ENCODE data around the gene SSNA1. TPM values are rescaled to one million over a fixed set of nuclear protein-coding genes. Genes with fewer than 3 reads are reported as not detected.

SSNA1 gene
- polyA plus RNA-seq = 7.4 and 25.2 TPM in 2 replicates

GRCh38 chr9:137188490-137189296 lies at the start of gene SSNA1, which contains the start of gene ANAPC2:
Gene SSNA1 (plus strand): TSS chr9:137188676. CDS start chr9:137188727, 51 bp downstream.
Gene ANAPC2 (minus strand): TSS chr9:137188560. CDS start chr9:137188532, 28 bp downstream.

GRCh38 chr9:137138722-137139467 lies 49.6 kb upstream of the SSNA1 start, which contains the start of gene GRIN1:
Gene GRIN1 (plus strand): TSS chr9:137139154. CDS start chr9:137139487, 333 bp downstream.

GRCh38 chr9:137169896-137170358 lies 18.5 kb upstream of the SSNA1 start, which contains the start of gene LRRC26:
Gene LRRC26 (minus strand): TSS chr9:137170051. CDS start chr9:137169943, 108 bp downstream.

GRCh38 chr9:137200311-137201204 lies 12.1 kb downstream of the SSNA1 start, which contains the start of gene TPRN:
Gene TPRN (minus strand): TSS chr9:137200741. CDS start chr9:137200711, 30 bp downstream.

GRCh38 chr9:137205126-137206069 lies 16.9 kb downstream of the SSNA1 start, which contains the start of the genes NDOR1 and TMEM203:
Gene NDOR1 (plus strand): TSS chr9:137205700. CDS start chr9:137205778, 78 bp downstream.
Gene TMEM203 (minus strand): TSS chr9:137205648. CDS start chr9:137205414, 234 bp downstream.

GRCh38 chr9:137222190-137223077 lies 34.0 kb downstream of the SSNA1 start, which contains the start of gene RNF208:
Gene RNF208 (minus strand): TSS chr9:137222240. CDS start chr9:137221212, 1,028 bp downstream.

GRCh38 chr9:137224830-137225694 lies 36.6 kb downstream of the SSNA1 start, which contains the start of gene CYSRT1:
Gene CYSRT1 (plus strand): TSS chr9:137225174. CDS start chr9:137225622, 448 bp downstream.

GRCh38 chr9:137227054-137227852 lies 38.8 kb downstream of the SSNA1 start, which contains the start of gene RNF224:
Gene RNF224 (plus strand): TSS chr9:137227502. CDS start chr9:137228336, 834 bp downstream.

GRCh38 chr9:137230705-137231371 lies 42.4 kb downstream of the SSNA1 start, which contains the start of gene SLC34A3:
Gene SLC34A3 (plus strand): TSS chr9:137230901. CDS start chr9:137231703, 802 bp downstream.

Other genes starting within 250 kb of the SSNA1 start
- gene FBXW5, start 243.9 kb upstream of the SSNA1 start, polyA plus RNA-seq = 0.56 and 2.2 TPM in 2 replicates
- gene C8G, start 243.4 kb upstream of the SSNA1 start, polyA plus RNA-seq = 0.90 TPM in 1 of 2 replicates, not detected in the other
- gene LCN12, start 236.4 kb upstream of the SSNA1 start, polyA plus RNA-seq = not detected in 2 replicates
- 67.9 and 135 TPM in 2 replicates for gene PTGDS, start 211.2 kb upstream of the SSNA1 start, polyA plus RNA-seq
- gene LCNL1, start 205.7 kb upstream of the SSNA1 start, polyA plus RNA-seq = not detected in 2 replicates
- gene PAXX, start 196.3 kb upstream of the SSNA1 start, polyA plus RNA-seq = 4.7 TPM in 2 replicates
- not detected in 2 replicates for gene CLIC3, start 192.1 kb upstream of the SSNA1 start, polyA plus RNA-seq
- gene ABCA2, start 160.4 kb upstream of the SSNA1 start, polyA plus RNA-seq = 0.60 and 0.74 TPM in 2 replicates
- not detected in 2 replicates for gene FUT7, start 156.6 kb upstream of the SSNA1 start, polyA plus RNA-seq
- gene NPDC1, start 142.5 kb upstream of the SSNA1 start, polyA plus RNA-seq = 10.3 and 19.0 TPM in 2 replicates
- gene ENTPD2, start 134.6 kb upstream of the SSNA1 start, polyA plus RNA-seq = not detected in 2 replicates
- 0.24 TPM in 1 of 2 replicates, not detected in the other for gene SAPCD2, start 118.1 kb upstream of the SSNA1 start, polyA plus RNA-seq
- not detected in 2 replicates for gene UAP1L1, start 111.2 kb upstream of the SSNA1 start, polyA plus RNA-seq
- 5.7 and 15.4 TPM in 2 replicates for gene MAN1B1, start 101.7 kb upstream of the SSNA1 start, polyA plus RNA-seq
- gene DPP7, start 73.9 kb upstream of the SSNA1 start, polyA plus RNA-seq = 9.9 and 22.2 TPM in 2 replicates
- 21.4 and 26.3 TPM in 2 replicates for gene GRIN1, start 49.5 kb upstream of the SSNA1 start, polyA plus RNA-seq
- not detected in 2 replicates for gene LRRC26, start 18.6 kb upstream of the SSNA1 start, polyA plus RNA-seq
- gene TMEM210, start 16.6 kb upstream of the SSNA1 start, polyA plus RNA-seq = not detected in 2 replicates
- 0.71 TPM in 1 of 2 replicates, not detected in the other for gene ANAPC2, start 116 bp upstream of the SSNA1 start, polyA plus RNA-seq
- gene TPRN, start 12.1 kb downstream of the SSNA1 start, polyA plus RNA-seq = 0.44 and 0.99 TPM in 2 replicates
- 21.0 and 30.3 TPM in 2 replicates for gene TMEM203, start 17.0 kb downstream of the SSNA1 start, polyA plus RNA-seq
- gene NDOR1, start 17.0 kb downstream of the SSNA1 start, polyA plus RNA-seq = 0.10 and 0.11 TPM in 2 replicates
- 2.6 and 5.0 TPM in 2 replicates for gene RNF208, start 33.6 kb downstream of the SSNA1 start, polyA plus RNA-seq
- 0.26 TPM in 1 of 2 replicates, not detected in the other for gene CYSRT1, start 36.5 kb downstream of the SSNA1 start, polyA plus RNA-seq
- not detected in 2 replicates for gene RNF224, start 38.8 kb downstream of the SSNA1 start, polyA plus RNA-seq
- gene SLC34A3, start 42.2 kb downstream of the SSNA1 start, polyA plus RNA-seq = not detected in 2 replicates
- gene TUBB4B, start 52.6 kb downstream of the SSNA1 start, polyA plus RNA-seq = 94.6 and 103 TPM in 2 replicates
- not detected in 2 replicates for gene STPG3, start 62.6 kb downstream of the SSNA1 start, polyA plus RNA-seq
- gene NELFB, start 66.7 kb downstream of the SSNA1 start, polyA plus RNA-seq = 0.38 and 1.0 TPM in 2 replicates
- not detected in 2 replicates for gene TOR4A, start 89.0 kb downstream of the SSNA1 start, polyA plus RNA-seq
- not detected in 2 replicates for gene NRARP, start 113.6 kb downstream of the SSNA1 start, polyA plus RNA-seq
- 1.2 TPM in 1 of 2 replicates, not detected in the other for gene EXD3, start 234.5 kb downstream of the SSNA1 start, polyA plus RNA-seq
- gene NOXA1, start 234.7 kb downstream of the SSNA1 start, polyA plus RNA-seq = not detected in 2 replicates